ENCODE measurements around the gene ZNF91.
"Not testable (repeated sequence)": the region's sequence is repeated elsewhere in the genome, so short reads cannot be mapped to it uniquely, and the experiment has no call there.

Gene ZNF91
- 10.4 to 53.0 (median 23.4) reads per million in 17 experiments for total RNA-seq

- peak; percentile 93 to 97 (median 96) for DNase-seq
These were observed at the start of gene ZNF91 for GRCh38 chr19:23395041-23395721. Gene ZNF91, minus strand, starts transcription at chr19:23395471. Its CDS starts 117 bp downstream, at chr19:23395354.

GRCh38 chr19:23440791-23441190 lies 45.5 kb upstream of the ZNF91 start:
- peak in 1 of 4 experiments; percentile 15 for DNase-seq

GRCh38 chr19:23440207-23440606 lies 44.9 kb upstream of the ZNF91 start:
- no peak for DNase-seq

GRCh38 chr19:23439623-23440022 lies 44.4 kb upstream of the ZNF91 start:
- DNase-seq = no peak

GRCh38 chr19:23437901-23438300 lies 42.6 kb upstream of the ZNF91 start:
- no peak for DNase-seq

GRCh38 chr19:23436944-23437343 lies 41.7 kb upstream of the ZNF91 start:
- DNase-seq = no peak

- DNase-seq = no peak
These were observed 41.0 kb upstream of the ZNF91 start for GRCh38 chr19:23436318-23436717.

- DNase-seq = no peak
These were observed 25.6 kb upstream of the ZNF91 start for GRCh38 chr19:23420824-23421223.

- not testable (repeated sequence) for DNase-seq
These were observed 24.0 kb upstream of the ZNF91 start for GRCh38 chr19:23419261-23419660.

GRCh38 chr19:23415561-23416191 lies 20.4 kb upstream of the ZNF91 start:
- DNase-seq = no peak

- DNase-seq = no peak
These were observed 19.8 kb upstream of the ZNF91 start for GRCh38 chr19:23415034-23415433.

GRCh38 chr19:23410155-23410554 lies 14.9 kb upstream of the ZNF91 start:
- no peak for DNase-seq

- no peak for DNase-seq
These were observed 14.2 kb upstream of the ZNF91 start for GRCh38 chr19:23409392-23410048.

- DNase-seq = no peak
These were observed 12.4 kb upstream of the ZNF91 start for GRCh38 chr19:23407616-23408133.

GRCh38 chr19:23406721-23407120 lies 11.4 kb upstream of the ZNF91 start:
- DNase-seq = no peak

GRCh38 chr19:23406091-23406490 lies 10.8 kb upstream of the ZNF91 start:
- no peak for DNase-seq

- DNase-seq = no peak
These were observed 9.4 kb upstream of the ZNF91 start for GRCh38 chr19:23404676-23405075.

GRCh38 chr19:23403581-23404324 lies 8.5 kb upstream of the ZNF91 start:
- DNase-seq = no peak

GRCh38 chr19:23403052-23403451 lies 7.8 kb upstream of the ZNF91 start:
- DNase-seq = no peak

GRCh38 chr19:23402388-23402787 lies 7.1 kb upstream of the ZNF91 start:
- peak in 1 of 4 experiments; percentile 5 for DNase-seq

- no peak for DNase-seq
These were observed 5.9 kb upstream of the ZNF91 start for GRCh38 chr19:23401086-23401610.

- DNase-seq = no peak
These were observed 4.2 kb upstream of the ZNF91 start for GRCh38 chr19:23399443-23399842.

- not testable (repeated sequence) for DNase-seq
These were observed 449 bp upstream of the ZNF91 start for GRCh38 chr19:23395722-23396117.
